NCI-H128 (cell line): ENCODE data around the gene MMADHC.
A peak's percentile ranks its signal among the peaks of the same experiment; 100 is the strongest.
"Not testable (repeated sequence)": the region's sequence is repeated elsewhere in the genome, so short reads cannot be mapped to it uniquely, and the experiment has no call there.

Experiments
- DNase-seq: peaks from one replicate; lab custom pipeline; 2025; ENCODE audit not compliant: unreplicated experiment; lab: John Stamatoyannopoulos, UW

The MMADHC gene

GRCh38 chr2:149595056-149595963 is 7.7 kb upstream of the MMADHC start:
- no peak for DNase-seq

- no peak for DNase-seq
Observed at GRCh38 chr2:149594411-149594810, 6.8 kb upstream of the MMADHC start.

- DNase-seq = no peak
Observed at GRCh38 chr2:149587950-149588487, 444 bp upstream of the MMADHC start.

- DNase-seq = no peak
Observed at GRCh38 chr2:149586898-149587219, 716 bp downstream of the MMADHC start.

GRCh38 chr2:149586063-149586462 is 1.5 kb downstream of the MMADHC start:
- DNase-seq = no peak

- DNase-seq = no peak
Observed at GRCh38 chr2:149585166-149585885, 2.2 kb downstream of the MMADHC start.

GRCh38 chr2:149579972-149580882 is 7.3 kb downstream of the MMADHC start:
- DNase-seq = no peak

- no peak for DNase-seq
Observed at GRCh38 chr2:149577269-149577668, 10.3 kb downstream of the MMADHC start.

- no peak for DNase-seq
Observed at GRCh38 chr2:149575752-149576151, 11.8 kb downstream of the MMADHC start.

- DNase-seq = no peak
Observed at GRCh38 chr2:149575277-149575676, 12.3 kb downstream of the MMADHC start.

GRCh38 chr2:149573760-149574159 is 13.8 kb downstream of the MMADHC start:
- no peak for DNase-seq

GRCh38 chr2:149572102-149572953 is 15.2 kb downstream of the MMADHC start:
- no peak for DNase-seq

- no peak for DNase-seq
Observed at GRCh38 chr2:149568138-149568537, 19.4 kb downstream of the MMADHC start.

GRCh38 chr2:149566652-149567051 is 20.9 kb downstream of the MMADHC start:
- DNase-seq = no peak

- not testable (repeated sequence) for DNase-seq
Observed at GRCh38 chr2:149565625-149566024, 21.9 kb downstream of the MMADHC start.

GRCh38 chr2:149564983-149565382 is 22.6 kb downstream of the MMADHC start:
- no peak for DNase-seq

- no peak for DNase-seq
Observed at GRCh38 chr2:149564097-149564496, 23.5 kb downstream of the MMADHC start.

- peak; percentile 51 for DNase-seq
Observed at GRCh38 chr2:149562324-149562723, 25.3 kb downstream of the MMADHC start.

- no peak for DNase-seq
Observed at GRCh38 chr2:149561309-149561926, 26.2 kb downstream of the MMADHC start.
